MG63 (cell line): Measurements from ENCODE around the gene PRSS33. TPM values are rescaled to one million over a fixed set of nuclear protein-coding genes. Genes with fewer than 3 reads are reported as not detected.

ENCODE experiments used
- DNase-seq: peaks from one replicate; pipeline ENCODE4 v3.0.0-alpha.2; 2020
- H3K27me3 ChIP-seq: fragments of 250-450 bp; sonication (Bioruptor Pico); 2 replicates; pipeline ENCODE4 v1.5.1; 2020; ENCODE audit warnings: mild to moderate bottlenecking, moderate library complexity
- H3K36me3 ChIP-seq: fragments of 250-450 bp; sonication (Bioruptor Pico); 2 replicates; pipeline ENCODE4 v1.5.1; 2020; ENCODE audit warnings: mild to moderate bottlenecking, moderate library complexity
- H3K4me3 ChIP-seq: fragments of 250-450 bp; sonication (Bioruptor Pico); 2 replicates; pipeline ENCODE4 v1.5.1; 2020; ENCODE audit warnings: mild to moderate bottlenecking, moderate library complexity
- H3K9me3 ChIP-seq: fragments of 250-450 bp; sonication (Bioruptor Pico); 2 replicates; pipeline ENCODE4 v1.5.1; 2020; ENCODE audit warnings: mild to moderate bottlenecking, moderate library complexity
- total RNA-seq: library from RNA; depleted of rRNA; stranded (reverse); fragments of >200 nt; shearing (Covaris generic); gene quantifications from 2 replicates; pipeline ENCODE4 v1.2.3, GENCODE V29; 2014; ENCODE audit warnings: low replicate concordance

The PRSS33 gene
- total RNA-seq, 1 experiment from 2014 or later: not detected

GRCh38 chr16:2810651-2811050 is 23.3 kb upstream of the PRSS33 start:
- H3K36me3 ChIP-seq: no peaks in the 10 kb centered on the region
- peaks cover 20% of the 10 kb centered on the region for H3K9me3 ChIP-seq
- H3K4me3 ChIP-seq: no peak overlapping the region
- no peak for DNase-seq
- no peaks in the 10 kb centered on the region for H3K27me3 ChIP-seq

- Histone ChIP-seq H3K36me3 (no peaks in the 10 kb centered on the region), H3K27me3 (no peaks in the 10 kb centered on the region), H3K4me3 (no peak overlapping the region), H3K9me3 (peaks cover 30% of the 10 kb centered on the region)
- no peak for DNase-seq
Observed at GRCh38 chr16:2809149-2809760, 21.9 kb upstream of the PRSS33 start.

- Histone ChIP-seq H3K9me3 (peaks cover 41% of the 10 kb centered on the region), H3K36me3 (no peaks in the 10 kb centered on the region), H3K27me3 (no peaks in the 10 kb centered on the region; the same call in 1 of the 2 replicates), H3K4me3 (no peak overlapping the region)
- no peak for DNase-seq
Observed at GRCh38 chr16:2808181-2808580, 20.8 kb upstream of the PRSS33 start.

GRCh38 chr16:2806286-2806685 is 18.9 kb upstream of the PRSS33 start:
- Histone ChIP-seq H3K36me3 (no peaks in the 10 kb centered on the region), H3K27me3 (no peaks in the 10 kb centered on the region; the same call in 1 of the 2 replicates), H3K4me3 (no peak overlapping the region), H3K9me3 (peaks cover 46% of the 10 kb centered on the region)
- DNase-seq: no peak

GRCh38 chr16:2804728-2805127 is 17.4 kb upstream of the PRSS33 start:
- DNase-seq: no peak
- no peaks in the 10 kb centered on the region; the same call in 1 of the 2 replicates for H3K27me3 ChIP-seq
- H3K36me3 ChIP-seq: no peaks in the 10 kb centered on the region
- no peak overlapping the region for H3K4me3 ChIP-seq
- peaks cover 46% of the 10 kb centered on the region for H3K9me3 ChIP-seq

GRCh38 chr16:2803545-2804195 is 16.3 kb upstream of the PRSS33 start:
- H3K36me3 ChIP-seq: no peaks in the 10 kb centered on the region

GRCh38 chr16:2799859-2800226 is 12.5 kb upstream of the PRSS33 start:
- no peak for DNase-seq
- Histone ChIP-seq H3K36me3 (no peaks in the 10 kb centered on the region), H3K4me3 (no peak overlapping the region), H3K27me3 (no peaks in the 10 kb centered on the region; the same call in 1 of the 2 replicates), H3K9me3 (peaks cover 20% of the 10 kb centered on the region)

More at GRCh38 chr16:2803545-2804195, 16.3 kb upstream of the PRSS33 start:
- DNase-seq: no peak
- no peak overlapping the region for H3K4me3 ChIP-seq
- H3K27me3 ChIP-seq: no peaks in the 10 kb centered on the region; the same call in 1 of the 2 replicates
- peaks cover 38% of the 10 kb centered on the region for H3K9me3 ChIP-seq

GRCh38 chr16:2799205-2799858 is 12.0 kb upstream of the PRSS33 start:
- Histone ChIP-seq H3K27me3 (no peaks in the 10 kb centered on the region; the same call in 1 of the 2 replicates), H3K4me3 (no peak overlapping the region), H3K9me3 (peaks cover 17% of the 10 kb centered on the region), H3K36me3 (no peaks in the 10 kb centered on the region)
- no peak for DNase-seq

- no peak overlapping the region for H3K4me3 ChIP-seq
- no peak for DNase-seq
- peaks cover 11% of the 10 kb centered on the region for H3K9me3 ChIP-seq
- H3K27me3 ChIP-seq: no peaks in the 10 kb centered on the region; the same call in 1 of the 2 replicates
- H3K36me3 ChIP-seq: no peaks in the 10 kb centered on the region
Observed at GRCh38 chr16:2798723-2799204, 11.4 kb upstream of the PRSS33 start.

- no peaks in the 10 kb centered on the region for H3K36me3 ChIP-seq
- peaks cover 21% of the 10 kb centered on the region for H3K27me3 ChIP-seq
- no peak for DNase-seq
- no peaks in the 10 kb centered on the region for H3K9me3 ChIP-seq
- H3K4me3 ChIP-seq: no peak overlapping the region
Observed at GRCh38 chr16:2795395-2796143, 8.2 kb upstream of the PRSS33 start.

- DNase-seq: no peak
- Histone ChIP-seq H3K4me3 (no peak overlapping the region), H3K9me3 (no peaks in the 10 kb centered on the region), H3K27me3 (peaks cover 36% of the 10 kb centered on the region), H3K36me3 (no peaks in the 10 kb centered on the region)
Observed at GRCh38 chr16:2792940-2793339, 5.6 kb upstream of the PRSS33 start.

- no peak for DNase-seq
Observed at GRCh38 chr16:2791174-2791573, 3.8 kb upstream of the PRSS33 start.

GRCh38 chr16:2790631-2791030 is 3.3 kb upstream of the PRSS33 start:
- Histone ChIP-seq H3K4me3 (no peak overlapping the region), H3K27me3 (peaks cover 41% of the 10 kb centered on the region), H3K9me3 (no peaks in the 10 kb centered on the region), H3K36me3 (no peaks in the 10 kb centered on the region)
- DNase-seq: no peak

More at GRCh38 chr16:2791174-2791573, 3.8 kb upstream of the PRSS33 start:
- Histone ChIP-seq H3K27me3 (peaks cover 41% of the 10 kb centered on the region), H3K4me3 (no peak overlapping the region), H3K36me3 (no peaks in the 10 kb centered on the region), H3K9me3 (no peaks in the 10 kb centered on the region)

GRCh38 chr16:2787961-2788360 is 601 bp upstream of the PRSS33 start:
- no peaks in the 10 kb centered on the region for H3K9me3 ChIP-seq
- no peak for DNase-seq
- H3K27me3 ChIP-seq: peaks cover 36% of the 10 kb centered on the region
- no peak overlapping the region for H3K4me3 ChIP-seq
- H3K36me3 ChIP-seq: no peaks in the 10 kb centered on the region

GRCh38 chr16:2786826-2787151 is 571 bp downstream of the PRSS33 start:
- Histone ChIP-seq H3K4me3 (no peak overlapping the region), H3K27me3 (peaks cover 30% of the 10 kb centered on the region), H3K36me3 (no peaks in the 10 kb centered on the region), H3K9me3 (no peaks in the 10 kb centered on the region)
- no peak for DNase-seq

GRCh38 chr16:2786061-2786825 is 1.1 kb downstream of the PRSS33 start:
- Histone ChIP-seq H3K4me3 (no peak overlapping the region), H3K27me3 (peaks cover 25% of the 10 kb centered on the region), H3K36me3 (no peaks in the 10 kb centered on the region), H3K9me3 (no peaks in the 10 kb centered on the region)
- no peak for DNase-seq
